SHP77 (cell line): Measurements from ENCODE around the gene THOC2.
"Not testable (repeated sequence)": the region's sequence is repeated elsewhere in the genome, so short reads cannot be mapped to it uniquely, and the experiment has no call there.

Experiments used
- DNase-seq, 2 experiments: peaks; one replicate each; lab custom pipeline; 2025; lab: John Stamatoyannopoulos, UW

THOC2 gene

GRCh38 chrX:123738378-123738940 lies 5.6 kb upstream of the THOC2 start:
- DNase-seq = no peak

- no peak for DNase-seq
Observed at GRCh38 chrX:123736333-123736921, 3.6 kb upstream of the THOC2 start.

- not testable (repeated sequence) for DNase-seq
Observed at GRCh38 chrX:123735137-123735536, 2.3 kb upstream of the THOC2 start.

- DNase-seq = not testable (repeated sequence)
Observed at GRCh38 chrX:123734079-123734478, 1.2 kb upstream of the THOC2 start.

GRCh38 chrX:123731987-123732669 lies 724 bp downstream of the THOC2 start:
- DNase-seq = no peak

- DNase-seq = no peak
Observed at GRCh38 chrX:123731258-123731986, 1.4 kb downstream of the THOC2 start.

- DNase-seq = no peak
Observed at GRCh38 chrX:123728554-123728953, 4.3 kb downstream of the THOC2 start.

- no peak for DNase-seq
Observed at GRCh38 chrX:123728016-123728415, 4.8 kb downstream of the THOC2 start.

GRCh38 chrX:123722193-123722592 lies 10.7 kb downstream of the THOC2 start:
- DNase-seq = not testable (repeated sequence)

- no peak for DNase-seq
Observed at GRCh38 chrX:123720486-123720885, 12.4 kb downstream of the THOC2 start.

GRCh38 chrX:123713841-123714240 lies 19.0 kb downstream of the THOC2 start:
- no peak for DNase-seq

- DNase-seq = no peak
Observed at GRCh38 chrX:123713434-123713833, 19.4 kb downstream of the THOC2 start.

- not testable (repeated sequence) for DNase-seq
Observed at GRCh38 chrX:123711201-123711600, 21.7 kb downstream of the THOC2 start.

- DNase-seq = no peak
Observed at GRCh38 chrX:123704781-123705180, 28.1 kb downstream of the THOC2 start.

- DNase-seq = no peak
Observed at GRCh38 chrX:123698979-123699520, 33.8 kb downstream of the THOC2 start.

GRCh38 chrX:123696334-123696733 lies 36.5 kb downstream of the THOC2 start:
- DNase-seq = no peak

- DNase-seq = no peak
Observed at GRCh38 chrX:123695242-123695641, 37.6 kb downstream of the THOC2 start.

GRCh38 chrX:123691776-123692175 lies 41.1 kb downstream of the THOC2 start:
- no peak for DNase-seq

GRCh38 chrX:123688524-123688923 lies 44.3 kb downstream of the THOC2 start:
- DNase-seq = no peak

GRCh38 chrX:123685232-123685631 lies 47.6 kb downstream of the THOC2 start:
- no peak for DNase-seq

GRCh38 chrX:123682186-123682585 lies 50.7 kb downstream of the THOC2 start:
- no peak for DNase-seq

- DNase-seq = not testable (repeated sequence)
Observed at GRCh38 chrX:123679733-123680460, 53.0 kb downstream of the THOC2 start.
